GM12891 (cell line): ENCODE measurements around the gene DDRGK1.

Experiments
- POLR2A ChIP-seq: IDR thresholded peaks from 2 replicates; pipeline ENCODE4 v1.6.1; 2011; ENCODE audit warnings: low read depth, low read length, control low read depth
- POLR2AphosphoS5 ChIP-seq: IDR thresholded peaks from 2 replicates; pipeline ENCODE4 v1.6.1; 2011; ENCODE audit warnings: low read depth, low read length, control low read depth
- POU2F2 ChIP-seq: IDR thresholded peaks from 2 replicates; pipeline ENCODE4 v1.6.1; 2011; ENCODE audit warnings: low read depth, mild to moderate bottlenecking, control low read depth, low read length, moderate library complexity
- SPI1 ChIP-seq: IDR thresholded peaks from 2 replicates; pipeline ENCODE4 v1.6.1; 2011; ENCODE audit warnings: low read depth, low read length, control low read depth
- TAF1 ChIP-seq: IDR thresholded peaks from 2 replicates; pipeline ENCODE4 v1.6.1; 2011; ENCODE audit warnings: low read depth, low read length, control low read depth

- TF ChIP-seq POLR2AphosphoS5 (no peak), POLR2A (no peak), TAF1 (no peak), POU2F2 (no peak), SPI1 (no peak)
Observed at GRCh38 chr20:3150908-3151307, 53.6 kb downstream of the DDRGK1 start.
